HL-60/S4 (cell line): Measurements from ENCODE around the gene RILP.

ENCODE experiments used
- in situ Hi-C: fragments of 300-500 bp; cut with MboI; formaldehyde crosslinking; loops from 2 replicates; pipeline ENCODE4 v1.14.3; 2022; ENCODE audit warnings: low sequenced_read_pairs

RILP gene

GRCh38 chr17:1629504-1630310, 20.0 kb downstream of the RILP start:
- in situ Hi-C loops, result loop anchor here (10.0 kb wide), 1 partner anchor 55 kb away; no protein-coding TSS in a partner anchor

- in situ Hi-C loops, result no loop called here
Measured at GRCh38 chr17:1628856-1629503, 20.7 kb downstream of the RILP start.

GRCh38 chr17:1627982-1628855, 21.4 kb downstream of the RILP start, which contains the start of gene SLC43A2:
Gene SLC43A2, minus strand, starts transcription at chr17:1628834. Its CDS starts 960 bp downstream, at chr17:1627874.
- in situ Hi-C loops, result no loop called here

- in situ Hi-C loops, result no loop called here
Measured at GRCh38 chr17:1627182-1627981, 22.3 kb downstream of the RILP start.

GRCh38 chr17:1626333-1626732, 23.3 kb downstream of the RILP start:
- in situ Hi-C loops, result no loop called here

- in situ Hi-C loops, result no loop called here
Measured at GRCh38 chr17:1625581-1625980, 24.1 kb downstream of the RILP start.

GRCh38 chr17:1625053-1625452, 24.6 kb downstream of the RILP start:
- in situ Hi-C loops, result no loop called here

- in situ Hi-C loops, result no loop called here
Measured at GRCh38 chr17:1624650-1625049, 25.0 kb downstream of the RILP start.

GRCh38 chr17:1623057-1623630, 26.5 kb downstream of the RILP start:
- in situ Hi-C loops, result no loop called here

GRCh38 chr17:1621273-1621954, 28.3 kb downstream of the RILP start:
- in situ Hi-C loops, result no loop called here

GRCh38 chr17:1620486-1620885, 29.2 kb downstream of the RILP start:
- in situ Hi-C loops, result no loop called here

- in situ Hi-C loops, result no loop called here
Measured at GRCh38 chr17:1617620-1618174, 32.0 kb downstream of the RILP start.

- in situ Hi-C loops, result no loop called here
Measured at GRCh38 chr17:1616101-1616500, 33.6 kb downstream of the RILP start.

- in situ Hi-C loops, result no loop called here
Measured at GRCh38 chr17:1612400-1612799, 37.3 kb downstream of the RILP start.

GRCh38 chr17:1611715-1612114, 38.0 kb downstream of the RILP start:
- in situ Hi-C loops, result no loop called here

- in situ Hi-C loops, result no loop called here
Measured at GRCh38 chr17:1608676-1609075, 41.0 kb downstream of the RILP start.

GRCh38 chr17:1607971-1608320, 41.7 kb downstream of the RILP start:
- in situ Hi-C loops, result no loop called here

- in situ Hi-C loops, result no loop called here
Measured at GRCh38 chr17:1606352-1606985, 43.2 kb downstream of the RILP start.
